Caco-2 (cell line): Measurements from ENCODE around the gene NPAS4. TPM values are rescaled to one million over a fixed set of nuclear protein-coding genes. Genes with fewer than 3 reads are reported as not detected.
A peak's percentile ranks its signal among the peaks of the same experiment; 100 is the strongest.

Experiments
- BruUV-seq: library from RNA; stranded (reverse); fragments of 400-500 nt; replicated peaks from 2 replicates; lab custom pipeline; 2021; lab: Mats Ljungman, UMichigan
- CTCF ChIA-PET: fragments of 300-600 bp; sonication (Branson Sonifier 250); formaldehyde crosslinking; loops from one replicate; lab custom pipeline; 2022; ENCODE audit warnings: antibody characterized with exemption; lab: Charles Lee
- POLR2A ChIA-PET: fragments of 300-600 bp; sonication (Branson Sonifier 250); formaldehyde crosslinking; loops from one replicate; lab custom pipeline; 2022; ENCODE audit warnings: antibody characterized with exemption; lab: Charles Lee
- DNase-seq, 2 experiments: peaks; one replicate each; pipeline versions ENCODE4 v3.0.0 to v3.0.0-alpha.2; 2020 to 2022
- H3K27me3 ChIP-seq: replicated peaks from 2 replicates; pipeline ENCODE4 v1.6.0; 2011; ENCODE audit warnings: low read length; ENCODE audit not compliant: control insufficient read depth, insufficient read depth
- H3K36me3 ChIP-seq: 2 replicates; pipeline ENCODE4 v1.5.1; 2011; ENCODE audit warnings: low read length; ENCODE audit not compliant: control insufficient read depth, insufficient read depth
- H3K4me1 ChIP-seq: fragments of 250-450 bp; sonication (Bioruptor Pico); 2 replicates; pipeline ENCODE4 v1.5.1; 2020; ENCODE audit warnings: mild to moderate bottlenecking
- H3K4me3 ChIP-seq: 2 replicates; pipeline ENCODE4 v1.5.1; 2011; ENCODE audit warnings: low read depth, mild to moderate bottlenecking, control low read depth, low read length
- H3K9me3 ChIP-seq: fragments of 250-450 bp; sonication (Bioruptor Pico); 2 replicates; pipeline ENCODE4 v1.5.1; 2020; ENCODE audit warnings: mild to moderate bottlenecking, moderate library complexity
- H3K27ac Mint-ChIP-seq: one replicate; pipeline ENCODE4 v1.8.0; 2022; ENCODE audit warnings: mixed read lengths; ENCODE audit not compliant: unreplicated experiment
- H3K27me3 Mint-ChIP-seq: one replicate; pipeline ENCODE4 v1.8.0; 2022; ENCODE audit warnings: mixed read lengths; ENCODE audit not compliant: insufficient read depth, unreplicated experiment
- H3K36me3 Mint-ChIP-seq: one replicate; pipeline ENCODE4 v1.8.0; 2022; ENCODE audit warnings: mild to moderate bottlenecking, mixed read lengths; ENCODE audit not compliant: insufficient read depth, unreplicated experiment
- H3K4me1 Mint-ChIP-seq: one replicate; pipeline ENCODE4 v1.8.0; 2022; ENCODE audit warnings: low read depth, mixed read lengths; ENCODE audit not compliant: unreplicated experiment
- H3K4me3 Mint-ChIP-seq: one replicate; pipeline ENCODE4 v1.8.0; 2022; ENCODE audit warnings: mild to moderate bottlenecking, moderate library complexity, mixed read lengths; ENCODE audit not compliant: unreplicated experiment
- H3K9me3 Mint-ChIP-seq: one replicate; pipeline ENCODE4 v1.8.0; 2022; ENCODE audit warnings: mixed read lengths; ENCODE audit not compliant: unreplicated experiment
- CTCF ChIP-seq, 2 experiments: fragments of 200-600 bp in 1 of 2; IDR thresholded peaks; 1 replicate in 1 of 2; 2 replicates in 1 of 2; pipeline versions ENCODE4 v1.5.1 to v1.8.0; 2011 to 2022; ENCODE audit warnings: antibody characterized with exemption in 1 of 2, control low read depth in 1 of 2, inconsistent platforms in 1 of 2, low read depth in 1 of 2, low read length in 1 of 2, mild to moderate bottlenecking in 1 of 2, moderate library complexity in 1 of 2; ENCODE audit not compliant: insufficient read depth in 1 of 2, severe bottlenecking in 1 of 2, unreplicated experiment in 1 of 2
- intact Hi-C: fragments of 100-400 bp; cut with micrococcal nuclease; formaldehyde crosslinking; loops from one replicate; pipeline ENCODE4 v1.10.0; 2022; ENCODE audit not compliant: unreplicated experiment
- total RNA-seq: library from RNA; stranded (reverse); gene quantifications from 2 replicates; pipeline ENCODE4 v1.2.3, GENCODE V29; 2022

Gene NPAS4
- total RNA-seq, 1 experiment from 2014 or later = not detected

- Mint-ChIP-seq H3K36me3 (peaks cover 6% of the 10 kb centered on the region), H3K27me3 (peaks cover 5% of the 10 kb centered on the region), H3K4me1 (no peaks in the 10 kb centered on the region), H3K4me3 (peak overlapping the region; percentile 61), H3K9me3 (no peaks in the 10 kb centered on the region), H3K27ac (no peak overlapping the region)
- no TSS peak for BruUV-seq
- H3K27me3 ChIP-seq = no peaks in the 10 kb centered on the region
- CTCF ChIA-PET = interaction anchor here (0.7 to 2.8 kb wide), 19 partner anchors 9 to 1584 kb away, joined by 3 to 35 read pairs (median 4); partner anchors contain the start of genes B4GAT1, MAP4K2, MRPL11 and NPAS4
- no peaks in the 10 kb centered on the region for H3K9me3 ChIP-seq
- POLR2A ChIA-PET = interaction anchor here (0.6 to 1.2 kb wide), 2 partner anchors 94 to 287 kb away, joined by 6 read pairs; partner anchors contain the start of gene DPP3
- H3K4me3 ChIP-seq = no peak overlapping the region
- H3K4me1 ChIP-seq = no peaks in the 10 kb centered on the region
- intact Hi-C loops = no loop called here
- peak; percentile 86 to 94 for TF ChIP-seq CTCF (IDR thresholded peaks at IDR 0.05; ENCODE audit: insufficient read depth in 1 of 2, low read depth in 1 of 2, low read length in 1 of 2, severe bottlenecking in 1 of 2, unreplicated experiment in 1 of 2)
- DNase-seq = peak; percentile 85 to 86
- no peaks in the 10 kb centered on the region for H3K36me3 ChIP-seq
Measured at GRCh38 chr11:66386171-66387069, 34.4 kb upstream of the NPAS4 start.

GRCh38 chr11:66388780-66389386 is 32.0 kb upstream of the NPAS4 start:
- H3K36me3 Mint-ChIP-seq = peaks cover 6% of the 10 kb centered on the region
- DNase-seq = peak; percentile 75 to 81
- intact Hi-C loops = loop anchor here (1.0 kb wide), 1 partner anchor 77 kb away; no protein-coding TSS in a partner anchor

More at GRCh38 chr11:66388780-66389386, 32.0 kb upstream of the NPAS4 start:
- Histone ChIP-seq H3K9me3 (no peaks in the 10 kb centered on the region), H3K4me1 (no peaks in the 10 kb centered on the region), H3K36me3 (no peaks in the 10 kb centered on the region), H3K27me3 (no peaks in the 10 kb centered on the region), H3K4me3 (no peak overlapping the region)
- CTCF ChIA-PET = interaction anchor here (0.6 to 1.8 kb wide), 11 partner anchors 10 to 529 kb away, joined by 3 to 12 read pairs (median 4); partner anchors contain the start of genes MRPL11, MUS81, PELI3 and RIN1
- H3K27ac Mint-ChIP-seq = no peak overlapping the region
- H3K4me1 Mint-ChIP-seq = no peaks in the 10 kb centered on the region
- H3K27me3 Mint-ChIP-seq = peaks cover 5% of the 10 kb centered on the region
- H3K9me3 Mint-ChIP-seq = no peaks in the 10 kb centered on the region
- BruUV-seq = no TSS peak
- POLR2A ChIA-PET = interaction anchor here (1.1 kb wide), 1 partner anchor 17 kb away, joined by 3 read pairs; the partner anchor contains the start of gene SLC29A2
- peak; percentile 64 to 82 for TF ChIP-seq CTCF (IDR thresholded peaks at IDR 0.05; ENCODE audit: insufficient read depth in 1 of 2, low read depth in 1 of 2, low read length in 1 of 2, severe bottlenecking in 1 of 2, unreplicated experiment in 1 of 2)
- no peak overlapping the region for H3K4me3 Mint-ChIP-seq
